DMS153 treated with DMSO at 0.1 percent for 48 hours (cell line): ENCODE results near the gene FGD5.
"Not testable (repeated sequence)": the region's sequence is repeated elsewhere in the genome, so short reads cannot be mapped to it uniquely, and the experiment has no call there.

Experiments used
- DNase-seq: peaks from one replicate; lab custom pipeline; 2025; ENCODE audit not compliant: unreplicated experiment; lab: John Stamatoyannopoulos, UW

The FGD5 gene

GRCh38 chr3:14805961-14806537 is 12.7 kb upstream of the FGD5 start:
- DNase-seq: no peak

GRCh38 chr3:14806641-14807263 is 12.0 kb upstream of the FGD5 start:
- no peak for DNase-seq

- DNase-seq: no peak
These were observed 10.7 kb upstream of the FGD5 start for GRCh38 chr3:14808025-14808424.

GRCh38 chr3:14808502-14809266 is 10.1 kb upstream of the FGD5 start:
- DNase-seq: no peak

GRCh38 chr3:14809611-14810010 is 9.2 kb upstream of the FGD5 start:
- DNase-seq: not testable (repeated sequence)

GRCh38 chr3:14810070-14810791 is 8.5 kb upstream of the FGD5 start:
- no peak for DNase-seq

- no peak for DNase-seq
These were observed 7.7 kb upstream of the FGD5 start for GRCh38 chr3:14810801-14811661.

GRCh38 chr3:14811684-14812083 is 7.1 kb upstream of the FGD5 start:
- no peak for DNase-seq

- no peak for DNase-seq
These were observed 6.5 kb upstream of the FGD5 start for GRCh38 chr3:14812196-14812790.

GRCh38 chr3:14814411-14814871 is 4.3 kb upstream of the FGD5 start:
- DNase-seq: no peak

GRCh38 chr3:14816359-14816758 is 2.4 kb upstream of the FGD5 start:
- DNase-seq: no peak

GRCh38 chr3:14819671-14820070 is 909 bp downstream of the FGD5 start:
- no peak for DNase-seq

- DNase-seq: no peak
These were observed 1.4 kb downstream of the FGD5 start for GRCh38 chr3:14820156-14820555.

GRCh38 chr3:14821151-14821550 is 2.4 kb downstream of the FGD5 start:
- DNase-seq: no peak

- no peak for DNase-seq
These were observed 3.4 kb downstream of the FGD5 start for GRCh38 chr3:14822134-14822533.

GRCh38 chr3:14822670-14823390 is 4.1 kb downstream of the FGD5 start:
- DNase-seq: no peak

- DNase-seq: no peak
These were observed 4.6 kb downstream of the FGD5 start for GRCh38 chr3:14823393-14823792.

- DNase-seq: no peak
These were observed 5.3 kb downstream of the FGD5 start for GRCh38 chr3:14823910-14824629.

- DNase-seq: no peak
These were observed 5.9 kb downstream of the FGD5 start for GRCh38 chr3:14824646-14825045.
